Measurements from ENCODE around the gene SCP2. TPM values are rescaled to one million over a fixed set of nuclear protein-coding genes. Genes with fewer than 3 reads are reported as not detected.

Gene SCP2
- total RNA-seq, 2 donors from 2014 or later, result 101 to 137 TPM

DNA sequence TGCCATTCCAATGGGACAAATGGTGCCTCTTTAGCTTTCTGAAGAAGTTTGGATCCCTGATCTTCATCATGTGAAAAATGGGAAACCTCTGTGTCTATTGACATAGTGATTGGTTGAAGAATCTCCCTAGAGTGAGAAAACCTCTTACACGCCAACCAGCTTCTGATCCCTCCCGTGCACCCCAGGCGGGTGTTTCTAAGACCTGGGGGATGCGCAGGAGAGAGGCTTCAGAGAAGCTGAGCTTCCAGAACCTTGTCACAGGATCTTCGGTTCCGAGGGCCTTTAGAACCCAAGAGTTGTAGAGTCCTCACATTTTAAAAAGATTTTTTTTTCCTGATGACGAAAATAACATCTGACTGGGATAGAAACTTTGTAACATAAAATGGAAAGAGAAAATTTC is 146.2 kb downstream of the SCP2 start:
- intact Hi-C loops (cut with DNase I), result no loop called here
- no peak for DNase-seq (ENCODE audit: low spot score)

DNA sequence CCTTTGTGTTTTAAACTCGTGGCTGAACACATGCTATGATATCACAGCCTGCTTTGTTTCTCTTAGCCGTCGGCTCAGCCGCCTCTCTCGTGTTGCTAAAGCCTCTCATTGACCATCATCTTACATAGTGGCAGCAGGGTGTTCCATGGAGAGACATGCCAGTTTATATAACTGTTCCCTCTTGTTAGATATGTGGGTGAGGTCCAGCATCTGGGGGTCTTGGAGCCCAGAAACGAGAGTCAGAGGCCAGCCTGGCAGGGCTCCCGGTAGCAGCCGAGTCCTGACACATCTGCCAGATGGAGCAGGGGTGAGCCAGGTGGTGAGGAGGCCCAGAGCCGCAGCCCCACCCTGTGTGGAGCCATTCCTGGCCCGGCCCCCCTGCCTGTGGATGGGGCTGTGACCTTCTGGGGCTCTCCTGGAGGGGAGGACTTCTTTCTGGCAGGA is 146.8 kb downstream of the SCP2 start:
- intact Hi-C loops (cut with DNase I), result no loop called here
- DNase-seq (ENCODE audit: low spot score), result peak; percentile 83

DNA sequence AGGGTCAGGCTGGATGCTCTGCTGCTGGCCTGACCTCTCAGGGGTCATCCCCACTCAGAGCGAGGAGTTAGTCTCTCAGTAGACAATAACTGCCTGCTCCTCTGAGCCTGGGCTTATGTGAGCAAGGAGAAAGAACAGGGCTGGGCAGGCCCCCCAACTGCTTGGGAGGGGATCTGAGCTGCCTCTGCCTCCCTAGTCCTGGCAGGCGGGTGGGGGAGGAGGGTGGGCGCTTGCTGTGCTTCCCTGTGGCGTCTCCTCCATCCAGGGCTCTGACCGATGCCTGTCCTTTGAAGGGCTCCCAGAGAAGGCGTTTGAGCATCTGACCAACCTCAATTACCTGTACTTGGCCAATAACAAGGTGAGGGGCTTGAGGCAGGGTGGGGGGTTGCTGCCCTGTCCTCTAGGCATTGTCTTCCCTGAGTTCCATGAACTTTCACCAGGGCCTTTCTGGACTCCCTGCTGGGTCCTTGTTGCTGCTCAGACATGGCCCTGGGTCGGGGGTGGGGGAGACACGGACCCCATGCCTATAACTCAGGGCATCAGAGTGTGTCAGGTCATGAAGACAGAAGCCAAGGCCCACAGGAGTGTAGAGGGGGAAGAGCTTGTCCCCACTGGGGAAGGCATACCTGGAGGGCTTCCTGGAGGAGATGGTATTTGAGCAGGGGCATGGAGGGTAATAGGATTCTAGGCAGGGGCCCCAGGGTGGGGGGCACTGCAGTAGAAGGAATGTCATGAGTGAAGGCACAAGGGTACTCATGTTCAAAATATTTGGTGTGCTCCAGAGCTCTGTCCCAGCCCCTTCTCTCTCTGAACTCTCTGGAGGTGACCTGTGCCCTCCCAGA is 147.5 kb downstream of the SCP2 start:
- DNase-seq (ENCODE audit: low spot score), result peak; percentile 42
- intact Hi-C loops (cut with DNase I), result no loop called here

DNA sequence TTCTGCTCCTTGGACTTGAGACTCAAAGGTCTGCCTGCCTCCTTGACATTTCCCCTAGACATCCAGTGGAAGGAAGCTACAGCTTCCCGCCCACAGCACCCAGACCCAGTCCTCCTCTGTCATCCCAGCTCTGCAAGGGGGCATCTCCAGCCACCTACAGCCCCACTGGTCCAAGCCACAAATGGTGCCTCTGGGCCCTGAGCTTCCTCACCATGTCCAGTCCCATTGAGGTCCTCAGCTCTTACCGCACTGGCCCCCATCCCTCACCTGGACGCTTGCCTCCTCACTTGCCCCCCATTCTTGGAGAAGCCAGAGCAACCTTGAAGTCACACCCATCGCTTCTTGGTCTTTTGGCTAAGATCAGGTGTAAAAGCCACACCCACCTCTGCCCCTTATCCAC is 148.1 kb downstream of the SCP2 start:
- DNase-seq (ENCODE audit: low spot score), result peak; percentile 54
- intact Hi-C loops (cut with DNase I), result no loop called here

DNA sequence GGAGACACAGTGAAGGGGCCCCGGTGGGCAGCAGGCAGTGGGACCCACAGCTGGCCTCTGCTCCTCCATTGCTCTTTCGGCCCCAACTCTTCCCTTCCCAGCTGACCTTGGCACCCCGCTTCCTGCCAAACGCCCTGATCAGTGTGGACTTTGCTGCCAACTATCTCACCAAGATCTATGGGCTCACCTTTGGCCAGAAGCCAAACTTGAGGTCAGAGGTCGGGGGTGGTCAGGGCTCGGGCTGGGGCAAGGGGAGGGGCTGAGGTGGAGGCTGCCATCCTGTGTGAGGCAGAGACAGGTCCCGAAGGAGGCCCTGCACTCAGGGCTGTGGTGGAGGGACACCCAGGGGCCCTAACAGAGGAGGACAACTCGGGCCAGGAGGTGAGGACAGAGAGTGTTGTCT is 148.7 kb downstream of the SCP2 start:
- intact Hi-C loops (cut with DNase I), result no loop called here
- peak; percentile 72 for DNase-seq (ENCODE audit: low spot score)

DNA sequence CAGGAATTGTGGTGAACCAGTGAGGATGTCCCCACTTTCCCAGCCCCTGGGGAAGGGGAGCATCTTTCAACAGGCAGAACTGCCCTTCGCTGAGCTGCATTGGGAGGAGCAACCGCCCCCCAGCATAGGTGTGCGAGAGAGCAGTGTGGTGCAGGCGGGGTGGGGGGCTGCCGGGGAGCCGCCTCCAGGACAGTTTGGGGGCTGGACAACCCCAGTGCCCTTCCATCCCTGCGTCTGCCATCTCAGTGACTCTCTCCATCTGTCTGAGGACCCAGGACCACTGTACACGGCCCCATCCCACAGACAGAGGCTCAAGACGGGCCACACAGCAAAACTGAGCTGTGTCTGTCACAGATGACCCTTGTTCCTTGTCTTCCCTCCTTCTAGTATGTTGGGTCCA is 149.1 kb downstream of the SCP2 start:
- peak; percentile 65 for DNase-seq (ENCODE audit: low spot score)
- intact Hi-C loops (cut with DNase I), result no loop called here

DNA sequence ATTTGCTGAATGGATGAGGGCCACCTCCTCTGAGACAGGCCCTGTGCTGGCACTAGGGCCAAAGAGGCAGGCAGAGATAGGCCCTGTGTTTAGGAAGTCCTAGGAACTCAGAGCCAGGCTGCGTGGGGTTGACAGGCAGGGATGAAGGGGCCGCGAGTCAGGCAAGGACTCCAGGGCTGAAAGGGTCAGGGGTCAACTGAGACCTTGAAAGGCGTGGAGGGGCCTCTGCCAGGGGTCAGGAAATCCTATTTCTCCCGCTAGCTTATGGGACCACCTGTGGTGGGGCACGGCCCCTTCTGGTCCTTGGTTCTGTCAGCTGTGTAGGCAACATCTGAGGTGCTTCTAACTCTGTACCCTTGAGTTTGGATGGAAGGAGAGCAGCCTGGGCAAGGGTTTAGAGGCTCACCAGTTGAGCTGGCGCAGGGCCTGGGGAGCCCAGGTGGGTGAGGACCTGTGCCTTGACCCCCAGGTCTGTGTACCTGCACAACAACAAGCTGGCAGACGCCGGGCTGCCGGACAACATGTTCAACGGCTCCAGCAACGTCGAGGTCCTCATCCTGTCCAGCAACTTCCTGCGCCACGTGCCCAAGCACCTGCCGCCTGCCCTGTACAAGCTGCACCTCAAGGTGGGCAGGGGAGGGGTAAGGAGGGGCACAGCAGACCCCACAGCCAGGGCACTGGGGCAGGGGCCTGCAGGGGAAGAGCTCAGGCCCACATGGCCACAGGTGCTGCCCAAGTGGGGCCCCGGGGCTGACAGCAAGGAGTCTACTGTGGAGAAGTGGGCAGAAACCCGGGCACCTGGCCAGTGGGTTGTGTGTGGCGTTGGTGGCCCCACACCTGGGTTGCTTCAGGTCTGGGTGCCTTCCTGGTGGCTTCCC is 149.9 kb downstream of the SCP2 start:
- intact Hi-C loops (cut with DNase I), result no loop called here
- peak; percentile 64 for DNase-seq (ENCODE audit: low spot score)

DNA sequence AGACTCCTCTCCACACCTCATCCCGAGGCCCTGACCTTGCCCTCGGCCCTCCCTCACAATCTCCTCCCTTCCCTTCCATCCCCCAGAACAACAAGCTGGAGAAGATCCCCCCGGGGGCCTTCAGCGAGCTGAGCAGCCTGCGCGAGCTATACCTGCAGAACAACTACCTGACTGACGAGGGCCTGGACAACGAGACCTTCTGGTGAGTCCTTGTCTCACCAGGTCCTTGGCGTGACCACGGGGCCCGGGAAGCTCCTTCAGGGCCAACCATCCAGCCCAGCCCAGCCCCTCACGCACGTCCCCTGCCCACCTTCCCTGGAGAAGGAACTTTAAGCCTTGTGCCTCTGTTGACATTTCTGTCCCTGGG is 150.5 kb downstream of the SCP2 start:
- intact Hi-C loops (cut with DNase I), result no loop called here
- DNase-seq (ENCODE audit: low spot score), result peak; percentile 69

DNA sequence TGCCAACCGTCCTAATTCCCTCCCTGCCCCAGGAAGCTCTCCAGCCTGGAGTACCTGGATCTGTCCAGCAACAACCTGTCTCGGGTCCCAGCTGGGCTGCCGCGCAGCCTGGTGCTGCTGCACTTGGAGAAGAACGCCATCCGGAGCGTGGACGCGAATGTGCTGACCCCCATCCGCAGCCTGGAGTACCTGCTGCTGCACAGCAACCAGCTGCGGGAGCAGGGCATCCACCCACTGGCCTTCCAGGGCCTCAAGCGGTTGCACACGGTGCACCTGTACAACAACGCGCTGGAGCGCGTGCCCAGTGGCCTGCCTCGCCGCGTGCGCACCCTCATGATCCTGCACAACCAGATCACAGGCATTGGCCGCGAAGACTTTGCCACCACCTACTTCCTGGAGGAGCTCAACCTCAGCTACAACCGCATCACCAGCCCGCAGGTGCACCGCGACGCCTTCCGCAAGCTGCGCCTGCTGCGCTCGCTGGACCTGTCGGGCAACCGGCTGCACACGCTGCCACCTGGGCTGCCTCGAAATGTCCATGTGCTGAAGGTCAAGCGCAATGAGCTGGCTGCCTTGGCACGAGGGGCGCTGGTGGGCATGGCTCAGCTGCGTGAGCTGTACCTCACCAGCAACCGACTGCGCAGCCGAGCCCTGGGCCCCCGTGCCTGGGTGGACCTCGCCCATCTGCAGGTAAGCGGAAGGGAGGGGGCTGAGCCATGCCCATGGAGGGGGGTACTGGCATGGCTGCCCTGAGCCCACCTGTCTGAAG is 151.4 kb downstream of the SCP2 start:
- intact Hi-C loops (cut with DNase I), result no loop called here

DNA sequence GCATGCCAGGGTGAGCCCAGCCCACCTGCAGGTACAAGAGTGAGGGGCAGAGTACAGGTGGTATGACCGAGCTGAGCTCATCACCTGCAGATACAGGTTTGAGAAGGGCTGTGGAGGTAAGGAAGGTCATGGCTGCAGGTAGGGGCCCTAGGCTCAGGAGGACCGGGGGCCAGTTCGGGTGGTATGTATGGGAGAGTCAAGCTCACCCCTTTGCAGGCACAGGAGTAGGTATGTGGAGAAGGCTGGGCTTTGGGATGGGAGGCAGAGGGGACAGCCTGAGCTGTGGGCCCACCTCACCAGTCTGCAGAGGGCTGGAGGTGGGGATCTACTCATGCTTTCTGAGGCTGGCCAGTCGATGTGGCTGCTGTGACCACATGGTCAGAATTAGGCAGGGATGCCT is 152.2 kb downstream of the SCP2 start:
- intact Hi-C loops (cut with DNase I), result no loop called here
- peak; percentile 62 for DNase-seq (ENCODE audit: low spot score)

More for the DNA sequence above, 151.4 kb downstream of the SCP2 start:
- DNase-seq (ENCODE audit: low spot score), result peak; percentile 78

DNA sequence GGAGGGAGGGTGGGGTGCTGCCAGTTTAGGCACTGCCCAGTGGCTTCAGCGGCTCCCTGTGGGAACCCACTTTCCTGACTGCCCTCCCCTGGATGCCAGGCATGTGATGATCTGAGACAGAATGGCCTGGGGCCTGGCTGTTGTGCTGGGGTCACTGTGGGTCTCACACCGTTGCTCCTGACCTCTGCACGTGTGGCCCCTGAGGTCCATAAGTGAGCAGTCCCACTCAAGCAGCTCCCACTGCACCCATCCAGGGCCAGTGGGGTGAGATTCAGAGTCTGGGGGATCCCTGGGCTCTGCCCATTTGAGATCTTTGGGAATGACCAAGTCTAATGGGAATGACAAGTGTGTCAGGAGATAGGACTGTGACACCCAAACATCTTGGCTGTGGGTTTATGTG is 153.0 kb downstream of the SCP2 start:
- intact Hi-C loops (cut with DNase I), result no loop called here
- DNase-seq (ENCODE audit: low spot score), result peak; percentile 61

DNA sequence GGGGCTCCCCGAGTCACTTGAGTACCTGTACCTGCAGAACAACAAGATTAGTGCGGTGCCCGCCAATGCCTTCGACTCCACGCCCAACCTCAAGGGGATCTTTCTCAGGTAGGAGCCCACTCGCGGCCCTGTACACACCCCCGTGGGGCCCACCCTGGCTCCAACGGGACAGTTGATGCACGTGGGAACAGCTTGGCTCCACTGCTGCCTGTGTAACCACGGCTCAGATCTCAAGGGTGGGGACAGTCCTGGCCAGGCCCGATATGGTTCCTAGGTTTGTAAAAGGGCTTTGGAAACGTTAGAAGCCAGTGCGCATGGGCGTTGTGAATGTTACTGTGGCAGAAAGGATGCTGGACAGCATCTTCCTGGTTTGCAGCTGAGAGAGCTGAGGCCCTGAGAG is 153.7 kb downstream of the SCP2 start:
- intact Hi-C loops (cut with DNase I), result no loop called here
- peak; percentile 77 for DNase-seq (ENCODE audit: low spot score)

DNA sequence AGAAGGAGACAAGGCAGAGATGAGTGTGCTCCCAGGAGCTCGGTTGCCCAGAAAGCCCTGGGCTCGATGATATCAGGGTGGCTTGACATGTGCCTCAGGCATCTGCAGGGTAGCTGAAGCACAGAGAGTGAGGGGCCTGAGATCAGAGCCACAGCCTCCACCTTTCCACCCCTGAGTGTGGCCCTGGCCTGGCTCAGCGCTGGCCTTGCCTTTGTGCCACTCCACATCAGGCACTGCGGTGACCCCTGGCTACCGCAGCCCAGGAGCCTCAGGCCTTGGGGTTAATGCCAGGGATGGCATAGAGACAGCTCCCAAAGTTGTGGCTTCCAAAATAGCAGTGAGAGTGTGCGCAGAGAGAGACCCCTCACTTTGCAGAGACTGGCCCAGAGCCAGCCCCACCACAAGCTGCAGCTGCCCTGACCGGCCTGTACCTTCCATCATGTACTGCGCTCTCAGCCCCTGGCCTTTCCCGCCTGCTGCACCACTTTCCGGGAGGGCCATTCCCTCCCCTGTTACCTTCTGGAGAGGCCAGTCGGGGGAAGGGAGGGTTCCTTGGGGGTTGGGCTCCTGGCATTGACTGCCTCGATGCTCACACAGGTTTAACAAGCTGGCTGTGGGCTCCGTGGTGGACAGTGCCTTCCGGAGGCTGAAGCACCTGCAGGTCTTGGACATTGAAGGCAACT is 154.4 kb downstream of the SCP2 start:
- intact Hi-C loops (cut with DNase I), result no loop called here

DNA sequence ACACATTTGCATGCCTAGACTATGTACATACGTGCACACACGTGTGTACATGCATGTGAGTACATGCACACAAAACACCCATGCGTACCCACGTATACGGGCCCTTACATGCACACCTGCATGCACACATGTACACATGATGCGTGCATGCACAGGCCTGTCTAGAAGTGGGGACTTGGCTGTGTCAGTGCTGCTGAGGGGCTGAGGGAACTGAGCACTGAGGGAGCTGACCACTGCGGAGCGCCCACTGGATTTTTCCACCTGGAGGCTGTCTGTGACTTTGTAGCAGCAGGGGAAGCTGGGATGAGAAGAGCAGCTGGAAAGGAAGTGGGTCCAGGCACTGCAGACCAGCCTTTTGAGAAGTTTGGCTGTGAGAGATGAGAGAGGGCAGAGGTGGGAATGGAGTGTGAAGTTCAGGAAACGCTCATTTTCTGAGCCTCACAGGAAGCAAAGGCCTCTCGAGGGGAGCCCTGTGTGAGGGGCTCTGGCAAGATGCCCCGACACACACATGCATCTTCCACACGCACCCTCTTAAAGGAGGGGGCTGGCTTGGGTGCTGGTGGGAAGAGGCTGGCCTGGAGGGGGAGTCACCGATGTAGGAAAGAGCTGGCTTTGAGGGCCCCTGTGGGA is 155.9 kb downstream of the SCP2 start:
- peak; percentile 19 for DNase-seq (ENCODE audit: low spot score)
- intact Hi-C loops (cut with DNase I), result no loop called here

More for the DNA sequence above, 154.4 kb downstream of the SCP2 start:
- peak; percentile 40 for DNase-seq (ENCODE audit: low spot score)

DNA sequence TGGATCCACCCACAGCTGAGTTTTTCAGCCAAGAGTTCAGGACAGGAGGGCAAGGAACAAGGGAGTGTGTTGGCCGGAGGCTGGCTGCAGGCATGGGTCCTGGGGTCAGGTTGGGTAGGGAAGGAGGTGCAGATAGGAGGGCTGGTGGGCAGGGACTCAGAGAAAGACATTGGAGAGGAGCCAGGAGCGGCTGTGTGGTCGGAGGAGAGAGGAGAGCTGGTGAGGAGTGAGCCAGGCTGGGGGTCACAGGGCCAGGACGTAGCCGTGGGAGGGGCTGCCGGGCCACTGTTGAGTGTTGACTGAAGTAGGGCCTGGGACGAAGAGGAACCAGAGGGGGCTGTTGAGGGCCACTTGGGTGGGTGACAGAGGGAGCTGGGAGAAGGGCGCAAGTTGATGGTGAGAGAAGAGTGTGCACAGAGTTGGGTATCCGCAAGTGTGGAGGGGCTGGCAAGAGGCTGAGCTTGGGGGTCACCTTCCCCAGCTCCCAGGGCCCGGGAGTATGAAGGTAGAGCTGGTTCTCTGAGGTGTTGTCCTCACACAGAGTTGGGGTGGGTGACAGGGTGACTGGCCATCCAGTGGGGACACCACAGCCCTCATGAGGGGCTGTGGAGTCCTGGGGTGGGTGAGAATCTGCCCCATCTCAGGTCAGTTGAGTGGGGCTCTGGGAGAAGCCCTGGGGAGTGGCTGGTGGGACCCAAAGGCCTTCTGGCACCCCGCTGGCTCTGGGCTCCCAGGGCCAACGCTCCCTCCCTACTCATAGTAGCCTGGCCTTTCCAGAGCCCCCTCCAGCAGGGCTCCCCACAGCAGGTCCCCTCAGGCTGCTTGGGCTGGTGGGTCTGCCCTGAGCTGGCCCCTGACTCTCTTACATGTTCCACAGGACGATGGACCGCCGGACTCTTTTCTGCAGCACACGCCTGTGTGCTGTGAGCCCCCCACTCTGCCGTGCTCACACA is 156.8 kb downstream of the SCP2 start:
- intact Hi-C loops (cut with DNase I), result no loop called here
- DNase-seq (ENCODE audit: low spot score), result no peak

DNA sequence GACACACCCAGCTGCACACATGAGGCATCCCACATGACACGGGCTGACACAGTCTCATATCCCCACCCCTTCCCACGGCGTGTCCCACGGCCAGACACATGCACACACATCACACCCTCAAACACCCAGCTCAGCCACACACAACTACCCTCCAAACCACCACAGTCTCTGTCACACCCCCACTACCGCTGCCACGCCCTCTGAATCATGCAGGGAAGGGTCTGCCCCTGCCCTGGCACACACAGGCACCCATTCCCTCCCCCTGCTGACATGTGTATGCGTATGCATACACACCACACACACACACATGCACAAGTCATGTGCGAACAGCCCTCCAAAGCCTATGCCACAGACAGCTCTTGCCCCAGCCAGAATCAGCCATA is 157.5 kb downstream of the SCP2 start:
- intact Hi-C loops (cut with DNase I), result no loop called here
- DNase-seq (ENCODE audit: low spot score), result no peak

DNA sequence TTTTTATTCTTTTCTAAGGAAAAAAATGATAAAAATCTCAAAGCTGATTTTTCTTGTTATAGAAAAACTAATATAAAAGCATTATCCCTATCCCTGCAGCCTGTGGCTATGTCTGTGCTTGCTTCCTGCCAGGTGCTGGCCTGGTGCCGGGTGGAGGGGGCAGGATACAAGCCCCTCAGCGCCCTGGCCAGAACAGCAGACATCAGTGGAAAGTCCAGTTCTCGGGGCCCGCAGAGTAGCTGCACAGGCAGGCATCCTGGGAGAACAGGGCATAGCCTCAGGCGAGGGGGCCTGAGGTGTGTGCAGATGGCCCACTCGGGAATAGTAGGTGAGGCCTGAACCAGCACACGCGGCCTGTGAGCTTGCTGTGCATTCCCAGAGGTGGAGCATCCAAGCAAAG is 158.3 kb downstream of the SCP2 start:
- DNase-seq (ENCODE audit: low spot score), result no peak
- intact Hi-C loops (cut with DNase I), result no loop called here

Data from posterior vena cava (tissue), 2 donors.